Upper lobe of right lung (tissue), 1 donor: ENCODE measurements around the gene FAM83B. TPM values are rescaled to one million over a fixed set of nuclear protein-coding genes. Genes with fewer than 3 reads are reported as not detected.
A peak's percentile ranks its signal among the peaks of the same experiment; 100 is the strongest.

Source experiments
- ATAC-seq: fragments of 200-7000 bp; cut with Tn5 transposase; one replicate; pipeline ENCODE4 v1.9.1; 2020; ENCODE audit warnings: mild to moderate bottlenecking, moderate library complexity
- DNase-seq: peaks from one replicate; pipeline ENCODE4 v3.0.0-alpha.2; 2020
- H3K27ac ChIP-seq: fragments of 200-600 bp; one replicate; pipeline ENCODE4 v1.8.0; 2022
- H3K27me3 ChIP-seq: fragments of 200-600 bp; one replicate; pipeline ENCODE4 v1.8.0; 2022; ENCODE audit warnings: mild to moderate bottlenecking
- H3K36me3 ChIP-seq: fragments of 200-600 bp; one replicate; pipeline ENCODE4 v1.8.0; 2022
- H3K4me1 ChIP-seq: fragments of 200-600 bp; one replicate; pipeline ENCODE4 v1.8.0; 2022
- H3K4me3 ChIP-seq: fragments of 200-600 bp; one replicate; pipeline ENCODE4 v1.8.0; 2022; ENCODE audit warnings: mild to moderate bottlenecking
- H3K9me3 ChIP-seq: fragments of 200-600 bp; one replicate; pipeline ENCODE4 v1.8.0; 2022
- intact Hi-C: fragments of 100-400 bp; cut with DNase I; formaldehyde crosslinking; loops from one replicate; pipeline ENCODE4 v1.11.0; 2022
- total RNA-seq: library from RNA; stranded (reverse); fragmentation: NEBNext Ultra II Directional; extraction: Animal tissue kit (Norgen Biotek cat#: 25700); gene quantifications from one replicate; pipeline ENCODE4 v1.2.1, GENCODE V29; 2021
- TF ChIP-seq, protein P1 (sequence below): fragments of 200-600 bp; IDR thresholded peaks from one replicate; pipeline ENCODE4 v1.8.0; 2022; ENCODE audit warnings: antibody characterized with exemption
- donor health status: DM: no; HTN: yes; CAD: no; lungs with severe emphysema.

Gene FAM83B
- total RNA-seq, 1 donor from 2014 or later: 0.20 TPM

DNA sequence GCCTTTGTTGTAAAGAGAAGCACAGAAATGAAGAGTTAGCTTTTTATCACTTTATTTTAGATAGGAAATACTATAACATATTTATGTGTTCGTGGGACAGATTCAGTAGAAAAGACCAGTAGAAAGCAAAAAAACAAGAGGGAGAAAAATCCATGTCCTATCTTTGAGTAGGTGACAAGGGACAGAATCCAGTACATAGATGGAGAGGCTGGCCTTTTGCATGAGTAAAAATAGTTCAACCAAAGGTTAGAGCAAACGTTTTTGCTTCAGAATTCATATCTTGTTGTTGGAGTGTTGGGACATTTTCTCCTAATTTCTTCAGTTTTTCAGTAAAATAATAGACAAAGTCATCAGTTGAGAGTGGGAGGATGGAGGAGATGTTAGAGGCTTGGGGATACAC, 19.6 kb upstream of the FAM83B start:
- Histone ChIP-seq H3K4me1 (no peaks in the 10 kb centered on the region), H3K27ac (no peak overlapping the region), H3K9me3 (no peaks in the 10 kb centered on the region), H3K27me3 (no peaks in the 10 kb centered on the region), H3K4me3 (no peak overlapping the region), H3K36me3 (no peaks in the 10 kb centered on the region)
- intact Hi-C loops: no loop called here
- DNase-seq (no peak), ATAC-seq (no peak)
- TF ChIP-seq, protein P1, sequence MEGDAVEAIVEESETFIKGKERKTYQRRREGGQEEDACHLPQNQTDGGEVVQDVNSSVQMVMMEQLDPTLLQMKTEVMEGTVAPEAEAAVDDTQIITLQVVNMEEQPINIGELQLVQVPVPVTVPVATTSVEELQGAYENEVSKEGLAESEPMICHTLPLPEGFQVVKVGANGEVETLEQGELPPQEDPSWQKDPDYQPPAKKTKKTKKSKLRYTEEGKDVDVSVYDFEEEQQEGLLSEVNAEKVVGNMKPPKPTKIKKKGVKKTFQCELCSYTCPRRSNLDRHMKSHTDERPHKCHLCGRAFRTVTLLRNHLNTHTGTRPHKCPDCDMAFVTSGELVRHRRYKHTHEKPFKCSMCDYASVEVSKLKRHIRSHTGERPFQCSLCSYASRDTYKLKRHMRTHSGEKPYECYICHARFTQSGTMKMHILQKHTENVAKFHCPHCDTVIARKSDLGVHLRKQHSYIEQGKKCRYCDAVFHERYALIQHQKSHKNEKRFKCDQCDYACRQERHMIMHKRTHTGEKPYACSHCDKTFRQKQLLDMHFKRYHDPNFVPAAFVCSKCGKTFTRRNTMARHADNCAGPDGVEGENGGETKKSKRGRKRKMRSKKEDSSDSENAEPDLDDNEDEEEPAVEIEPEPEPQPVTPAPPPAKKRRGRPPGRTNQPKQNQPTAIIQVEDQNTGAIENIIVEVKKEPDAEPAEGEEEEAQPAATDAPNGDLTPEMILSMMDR: no peak

DNA sequence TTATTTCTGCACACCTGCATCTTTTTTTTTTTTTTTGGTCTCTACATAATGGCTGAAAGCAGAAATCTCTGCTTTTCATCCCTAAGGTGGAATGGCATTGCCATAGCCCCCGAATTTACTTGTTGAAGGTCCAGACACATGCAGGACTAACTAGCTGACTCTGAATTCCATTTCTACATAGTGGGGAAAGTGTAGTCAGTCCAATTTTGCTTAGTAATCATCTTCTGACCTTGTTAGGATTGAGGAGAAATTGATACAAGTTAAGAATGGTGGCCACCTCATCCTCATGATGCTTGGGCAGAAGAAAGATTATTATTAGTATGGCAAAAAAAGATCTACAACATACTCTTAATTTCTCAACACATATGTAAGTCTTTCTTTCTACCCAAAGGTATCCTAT, 16.4 kb upstream of the FAM83B start:
- intact Hi-C loops: no loop called here
- Histone ChIP-seq H3K27ac (no peak overlapping the region), H3K4me1 (no peaks in the 10 kb centered on the region), H3K9me3 (no peaks in the 10 kb centered on the region), H3K36me3 (no peaks in the 10 kb centered on the region), H3K4me3 (no peak overlapping the region), H3K27me3 (no peaks in the 10 kb centered on the region)
- no peak for DNase-seq
- TF ChIP-seq, protein P1: no peak
- ATAC-seq: no peak

DNA sequence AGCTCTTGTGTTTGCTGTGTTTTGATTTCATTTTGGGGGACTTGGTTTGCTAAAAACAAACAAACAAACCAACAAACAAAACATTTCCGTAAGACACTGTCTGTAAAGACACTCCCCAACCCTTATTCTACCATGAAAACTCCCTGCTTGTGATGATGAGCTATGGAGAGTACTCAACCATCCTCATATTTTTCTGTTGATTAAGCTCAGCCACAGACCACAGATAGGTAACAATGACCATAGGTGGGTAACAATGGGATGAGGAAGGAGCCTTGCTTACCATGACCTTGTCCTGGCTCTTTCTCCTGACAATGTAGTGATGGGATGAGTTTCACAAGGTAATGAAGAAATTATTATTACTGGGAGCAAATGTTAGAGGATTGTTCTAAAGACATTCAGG, 11.4 kb upstream of the FAM83B start:
- no peak for DNase-seq
- Histone ChIP-seq H3K4me3 (no peak overlapping the region), H3K36me3 (no peaks in the 10 kb centered on the region), H3K27ac (no peak overlapping the region), H3K4me1 (no peaks in the 10 kb centered on the region), H3K27me3 (no peaks in the 10 kb centered on the region), H3K9me3 (no peaks in the 10 kb centered on the region)
- TF ChIP-seq, protein P1: no peak
- intact Hi-C loops: no loop called here
- ATAC-seq: no peak

DNA sequence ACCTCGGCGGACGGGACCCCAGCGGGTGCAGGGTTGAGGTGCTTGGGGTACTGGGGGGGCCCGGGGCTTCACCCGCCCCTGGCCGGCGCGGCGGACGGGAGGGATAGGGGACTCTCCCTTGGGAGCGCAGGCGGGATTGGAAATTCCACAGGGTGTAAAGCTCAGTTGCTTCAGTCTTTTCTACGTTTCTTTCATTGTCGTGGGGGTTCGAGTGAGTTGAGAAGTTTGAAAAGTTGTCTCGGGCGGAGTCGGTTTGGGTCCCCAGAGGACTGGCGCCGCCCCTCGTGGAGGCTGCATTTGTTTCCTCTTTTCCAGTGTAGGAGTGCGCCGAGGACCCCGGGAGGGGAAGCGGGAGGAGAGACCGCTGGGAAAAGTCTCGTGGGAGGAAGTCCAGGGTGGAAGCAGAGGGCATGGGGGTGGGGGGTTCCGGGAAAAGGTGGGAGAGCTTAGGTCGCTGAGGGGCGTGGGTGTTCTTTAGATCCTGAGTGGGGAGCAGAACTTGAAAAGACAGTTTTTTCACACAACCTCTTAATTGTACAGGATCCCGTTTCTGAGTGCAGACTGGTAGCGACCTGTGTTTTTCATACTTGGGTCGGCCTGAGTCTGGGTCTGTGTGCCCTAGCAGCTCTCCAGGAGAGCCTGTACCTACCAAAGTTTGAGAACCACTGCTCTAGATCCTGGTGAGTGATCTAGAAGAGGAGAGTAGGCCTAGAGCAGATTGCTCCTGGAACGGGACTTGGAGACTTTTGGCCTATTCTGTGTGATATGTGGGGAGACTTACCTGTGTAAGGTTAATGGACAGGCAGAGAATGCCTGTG, 495 bp downstream of the FAM83B start:
- DNase-seq: no peak

DNA sequence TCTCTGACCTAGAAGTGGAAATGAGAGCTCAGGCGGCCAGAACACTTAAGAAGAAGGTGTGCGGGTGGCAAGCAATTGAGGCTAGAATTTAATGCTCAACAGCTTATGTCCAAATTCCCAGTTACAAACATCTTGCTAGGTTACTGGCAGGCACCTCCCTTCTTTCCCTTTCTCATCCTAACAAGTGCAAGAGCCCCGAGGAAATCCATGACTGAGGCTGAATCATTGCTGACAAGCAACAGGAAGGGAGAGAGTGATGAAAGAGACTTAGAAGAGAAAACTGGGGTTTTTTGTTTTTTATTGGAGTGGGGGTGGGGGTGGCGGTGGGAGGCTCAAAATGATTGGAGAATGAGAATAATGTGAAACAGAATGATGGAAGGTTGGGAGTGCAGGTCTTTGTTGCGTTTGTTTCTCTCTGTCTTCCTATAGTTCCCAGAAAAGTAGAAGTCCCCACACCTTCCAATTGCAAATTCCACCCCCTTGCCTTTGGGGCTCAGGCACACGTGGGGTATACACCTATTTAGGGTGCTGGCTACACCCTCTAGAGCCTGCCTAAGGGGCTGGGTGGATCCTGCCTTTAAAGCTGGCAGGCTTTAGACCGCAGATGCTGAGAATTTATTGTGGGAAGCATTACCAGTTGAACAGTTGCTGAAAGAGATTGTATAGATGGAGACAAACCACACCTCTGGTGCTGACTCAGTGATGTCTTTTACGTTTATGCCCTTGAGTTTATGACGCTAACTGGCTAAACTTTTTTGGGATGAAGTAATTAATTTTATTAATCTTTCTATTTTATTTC, 1.4 kb downstream of the FAM83B start:
- DNase-seq (no peak), ATAC-seq (no peak)
- Histone ChIP-seq H3K27me3 (peaks cover 7% of the 10 kb centered on the region), H3K4me3 (no peak overlapping the region), H3K27ac (no peak overlapping the region), H3K36me3 (no peaks in the 10 kb centered on the region), H3K9me3 (no peaks in the 10 kb centered on the region), H3K4me1 (no peaks in the 10 kb centered on the region)
- intact Hi-C loops: no loop called here
- TF ChIP-seq, protein P1: no peak

More for the DNA sequence above, 495 bp downstream of the FAM83B start:
- H3K9me3 ChIP-seq: no peaks in the 10 kb centered on the region
- H3K36me3 ChIP-seq: no peaks in the 10 kb centered on the region
- no peaks in the 10 kb centered on the region for H3K4me1 ChIP-seq
- H3K27me3 ChIP-seq: peaks cover 7% of the 10 kb centered on the region
- TF ChIP-seq, protein P1: no peak
- peak overlapping the region; percentile 45 for H3K4me3 ChIP-seq
- intact Hi-C loops: no loop called here
- no peak overlapping the region for H3K27ac ChIP-seq
- ATAC-seq: peak; percentile 42
